Kidney epithelial cell (primary cell): ENCODE measurements around the gene MTA1. TPM values are rescaled to one million over a fixed set of nuclear protein-coding genes. Genes with fewer than 3 reads are reported as not detected.

Source experiments
- DNase-seq: peaks from one replicate; pipeline ENCODE4 v3.0.0-alpha.2; 2010; ENCODE audit warnings: low read depth
- H3K27me3 ChIP-seq: 2 replicates; pipeline ENCODE4 v1.6.0; 2011; ENCODE audit warnings: low read length; ENCODE audit not compliant: control insufficient read depth, insufficient read depth
- H3K36me3 ChIP-seq: 2 replicates; pipeline ENCODE4 v1.5.1; 2011; ENCODE audit warnings: low read length; ENCODE audit not compliant: control insufficient read depth, insufficient read depth
- H3K4me3 ChIP-seq: 2 replicates; pipeline ENCODE4 v1.5.1; 2011; ENCODE audit warnings: low read depth, mild to moderate bottlenecking, control low read depth, low read length
- CTCF ChIP-seq: IDR thresholded peaks from 2 replicates; pipeline ENCODE4 v1.5.1; 2011; ENCODE audit warnings: mild to moderate bottlenecking, moderate library complexity, low read length, control low read depth, inconsistent platforms; ENCODE audit not compliant: insufficient read depth, poor library complexity, severe bottlenecking
- total RNA-seq: library from RNA; depleted of rRNA; stranded (reverse); fragments of >200 nt; gene quantifications from 2 replicates; pipeline ENCODE4 v1.2.3, GENCODE V29; 2015

MTA1 gene
- total RNA-seq, 1 donor from 2014 or later: 68.3 TPM

GRCh38 chr14:105378199-105378598, 41.4 kb upstream of the MTA1 start:
- Histone ChIP-seq H3K36me3 (no peaks in the 10 kb centered on the region), H3K4me3 (no peak overlapping the region), H3K27me3 (no peaks in the 10 kb centered on the region)
- no peak for DNase-seq
- no peak for TF ChIP-seq CTCF

- H3K27me3 ChIP-seq: no peaks in the 10 kb centered on the region
- no peak overlapping the region for H3K4me3 ChIP-seq
- no peak for TF ChIP-seq CTCF
- H3K36me3 ChIP-seq: no peaks in the 10 kb centered on the region
- no peak for DNase-seq
Observed at GRCh38 chr14:105378873-105379685, 40.5 kb upstream of the MTA1 start.

GRCh38 chr14:105379946-105380345, 39.7 kb upstream of the MTA1 start:
- Histone ChIP-seq H3K4me3 (no peak overlapping the region), H3K27me3 (no peaks in the 10 kb centered on the region), H3K36me3 (no peaks in the 10 kb centered on the region)
- no peak for DNase-seq
- TF ChIP-seq CTCF: no peak

GRCh38 chr14:105380756-105381155, 38.9 kb upstream of the MTA1 start:
- TF ChIP-seq CTCF: no peak
- H3K4me3 ChIP-seq: no peak overlapping the region
- no peaks in the 10 kb centered on the region for H3K27me3 ChIP-seq
- H3K36me3 ChIP-seq: no peaks in the 10 kb centered on the region
- DNase-seq: no peak

GRCh38 chr14:105381446-105382342, 37.9 kb upstream of the MTA1 start:
- Histone ChIP-seq H3K27me3 (no peaks in the 10 kb centered on the region), H3K36me3 (no peaks in the 10 kb centered on the region), H3K4me3 (no peak overlapping the region)
- no peak for TF ChIP-seq CTCF
- no peak for DNase-seq
